ENCODE data around the gene TCF7L1. TPM values are rescaled to one million over a fixed set of nuclear protein-coding genes. Genes with fewer than 3 reads are reported as not detected.

Gene TCF7L1
- total RNA-seq, 3 donors from 2014 or later, result 1.3 to 22.9 (median 3.0) TPM

- H3K4me3 ChIP-seq, result no peak overlapping the region
- no peaks in the 10 kb centered on the region for H3K36me3 ChIP-seq (ENCODE audit: low read depth)
- ATAC-seq, result no peak
- H3K9me3 ChIP-seq, result no peaks in the 10 kb centered on the region
- no peak for TF ChIP-seq CTCF (IDR thresholded peaks at IDR 0.05)
- no peak for DNase-seq
- H3K4me1 ChIP-seq (ENCODE audit: low read depth), result peaks cover 6% of the 10 kb centered on the region
- intact Hi-C loops (cut with DNase I, micrococcal nuclease), result no loop called here
Observed at GRCh38 chr2:85216927-85217326, 83.7 kb downstream of the TCF7L1 start.

GRCh38 chr2:85221067-85221691 lies 88.0 kb downstream of the TCF7L1 start:
- no peaks in the 10 kb centered on the region for H3K4me1 ChIP-seq (ENCODE audit: low read depth)
- no peaks in the 10 kb centered on the region for H3K36me3 ChIP-seq (ENCODE audit: low read depth)
- no peak overlapping the region for H3K4me3 ChIP-seq
- ATAC-seq, result peak; percentile 12
- DNase-seq, result no peak
- H3K9me3 ChIP-seq, result no peaks in the 10 kb centered on the region
- intact Hi-C loops (cut with DNase I, micrococcal nuclease), result no loop called here
- TF ChIP-seq CTCF (IDR thresholded peaks at IDR 0.05), result no peak

- Histone ChIP-seq H3K4me3 (no peak overlapping the region), H3K36me3 (ENCODE audit: low read depth) (no peaks in the 10 kb centered on the region), H3K4me1 (ENCODE audit: low read depth) (no peaks in the 10 kb centered on the region), H3K9me3 (no peaks in the 10 kb centered on the region)
- TF ChIP-seq CTCF (IDR thresholded peaks at IDR 0.05), result no peak
- ATAC-seq (no peak), DNase-seq (no peak)
- intact Hi-C loops (cut with DNase I, micrococcal nuclease), result no loop called here
Observed at GRCh38 chr2:85222792-85223191, 89.6 kb downstream of the TCF7L1 start.

- intact Hi-C loops (cut with DNase I, micrococcal nuclease), result no loop called here
- H3K4me1 ChIP-seq (ENCODE audit: low read depth), result no peaks in the 10 kb centered on the region
- no peak overlapping the region for H3K4me3 ChIP-seq
- no peaks in the 10 kb centered on the region for H3K36me3 ChIP-seq (ENCODE audit: low read depth)
- H3K9me3 ChIP-seq, result no peaks in the 10 kb centered on the region
- no peak for TF ChIP-seq CTCF (IDR thresholded peaks at IDR 0.05)
- DNase-seq (no peak), ATAC-seq (no peak)
Observed at GRCh38 chr2:85226783-85227182, 93.6 kb downstream of the TCF7L1 start.

- TF ChIP-seq CTCF (IDR thresholded peaks at IDR 0.05), result no peak
- DNase-seq, result no peak
- no peaks in the 10 kb centered on the region for H3K36me3 ChIP-seq (ENCODE audit: low read depth)
Observed at GRCh38 chr2:85230679-85231467, 97.7 kb downstream of the TCF7L1 start.

More at GRCh38 chr2:85230679-85231467, 97.7 kb downstream of the TCF7L1 start:
- Histone ChIP-seq H3K4me3 (no peak overlapping the region), H3K4me1 (ENCODE audit: low read depth) (no peaks in the 10 kb centered on the region), H3K9me3 (no peaks in the 10 kb centered on the region)
- ATAC-seq, result no peak
- intact Hi-C loops (cut with DNase I, micrococcal nuclease), result no loop called here
